ENCODE results near the gene CAPRIN2. TPM values are rescaled to one million over a fixed set of nuclear protein-coding genes. Genes with fewer than 3 reads are reported as not detected.

Gene CAPRIN2
- total RNA-seq, 6 experiments from 2014 or later: 5.7 to 11.5 (median 8.5) TPM

DNA sequence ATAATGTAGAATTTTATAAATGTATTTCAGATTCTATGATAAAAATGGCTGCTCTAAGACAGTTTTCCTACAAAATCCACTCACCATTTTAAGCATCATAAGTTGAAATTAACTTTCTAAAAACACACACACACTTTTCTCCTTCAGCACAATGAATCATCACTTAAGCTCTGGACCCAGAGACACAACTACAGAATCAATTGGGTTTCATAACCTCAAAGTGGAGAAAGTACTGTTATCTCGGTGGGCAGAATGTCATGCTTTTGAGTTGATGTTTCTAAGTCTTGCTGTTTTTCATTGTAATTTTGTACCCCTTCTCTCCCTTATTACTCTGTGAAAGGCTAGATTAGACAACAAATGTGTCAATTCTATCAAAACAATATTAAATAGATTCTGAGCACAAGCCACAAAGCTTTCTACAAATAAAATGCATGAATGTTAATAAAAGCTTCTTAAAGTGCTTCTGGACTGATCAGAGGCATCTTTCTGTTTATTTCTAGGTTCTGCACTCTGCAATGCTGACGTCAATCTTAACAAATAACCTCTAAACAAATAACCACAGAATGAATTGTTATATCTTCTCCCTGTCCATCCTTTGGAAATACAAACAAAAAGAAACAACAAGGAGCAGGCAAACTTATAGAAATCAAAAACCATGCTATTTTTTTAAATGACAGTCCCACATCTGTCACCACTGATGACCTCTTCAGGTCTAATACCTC lies 67.3 kb downstream of the CAPRIN2 start:
- Histone ChIP-seq H3K27ac (no peak overlapping the region), H3K4me1 (no peaks in the 10 kb centered on the region), H3K9me3 (no peaks in the 10 kb centered on the region), H3K27me3 (no peaks in the 10 kb centered on the region), H3K36me3 (no peaks in the 10 kb centered on the region), H3K4me3 (no peak overlapping the region)
- TF ChIP-seq, protein P1, sequence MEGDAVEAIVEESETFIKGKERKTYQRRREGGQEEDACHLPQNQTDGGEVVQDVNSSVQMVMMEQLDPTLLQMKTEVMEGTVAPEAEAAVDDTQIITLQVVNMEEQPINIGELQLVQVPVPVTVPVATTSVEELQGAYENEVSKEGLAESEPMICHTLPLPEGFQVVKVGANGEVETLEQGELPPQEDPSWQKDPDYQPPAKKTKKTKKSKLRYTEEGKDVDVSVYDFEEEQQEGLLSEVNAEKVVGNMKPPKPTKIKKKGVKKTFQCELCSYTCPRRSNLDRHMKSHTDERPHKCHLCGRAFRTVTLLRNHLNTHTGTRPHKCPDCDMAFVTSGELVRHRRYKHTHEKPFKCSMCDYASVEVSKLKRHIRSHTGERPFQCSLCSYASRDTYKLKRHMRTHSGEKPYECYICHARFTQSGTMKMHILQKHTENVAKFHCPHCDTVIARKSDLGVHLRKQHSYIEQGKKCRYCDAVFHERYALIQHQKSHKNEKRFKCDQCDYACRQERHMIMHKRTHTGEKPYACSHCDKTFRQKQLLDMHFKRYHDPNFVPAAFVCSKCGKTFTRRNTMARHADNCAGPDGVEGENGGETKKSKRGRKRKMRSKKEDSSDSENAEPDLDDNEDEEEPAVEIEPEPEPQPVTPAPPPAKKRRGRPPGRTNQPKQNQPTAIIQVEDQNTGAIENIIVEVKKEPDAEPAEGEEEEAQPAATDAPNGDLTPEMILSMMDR (IDR thresholded peaks at IDR 0.05): no peak
- TF ChIP-seq POLR2A (IDR thresholded peaks at IDR 0.05): no peak
- no peak for DNase-seq
- 67% methylated on average over 2 of the region's 2 CpGs for WGBS (ENCODE audit: insufficient coverage, low coverage, low lambda C conversion rate, missing lambda C conversion rate)
- intact Hi-C loops (cut with DNase I): no loop called here
- ATAC-seq: no peak

DNA sequence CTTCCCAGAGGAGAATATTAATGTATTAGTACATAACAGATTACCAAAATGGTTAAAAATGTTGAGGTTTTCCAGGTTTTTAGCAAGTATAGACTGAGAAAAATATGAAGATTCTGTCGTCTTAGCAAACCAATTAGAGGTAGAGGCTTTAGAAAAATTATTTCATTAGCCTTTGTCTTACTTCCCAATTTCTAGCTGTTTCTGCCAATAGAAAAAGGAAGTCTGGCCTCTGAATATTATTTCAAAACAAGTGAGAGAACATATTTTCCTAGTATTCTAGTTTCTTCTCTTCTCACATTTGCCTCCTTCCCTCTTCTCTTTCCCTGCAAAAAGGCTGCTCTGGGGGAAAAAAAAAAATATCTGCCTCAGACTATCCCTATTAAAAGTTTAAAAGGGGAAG lies 75.5 kb downstream of the CAPRIN2 start:
- H3K27ac ChIP-seq: no peak overlapping the region
- peaks cover 0 to 19% (median 7%) of the 10 kb centered on the region in 4 donors for H3K36me3 ChIP-seq
- no peaks in the 10 kb centered on the region for H3K4me1 ChIP-seq
- intact Hi-C loops (cut with DNase I): no loop called here
- 60% methylated on average over 1 of the region's 1 CpG for WGBS (ENCODE audit: insufficient coverage, low coverage, low lambda C conversion rate, missing lambda C conversion rate)
- H3K27me3 ChIP-seq: no peaks in the 10 kb centered on the region
- ATAC-seq (peak in 1 of 4 donors; percentile 17), DNase-seq (no peak)
- H3K9me3 ChIP-seq: no peaks in the 10 kb centered on the region
- TF ChIP-seq POLR2A (IDR thresholded peaks at IDR 0.05): no peak
- TF ChIP-seq, protein P1 (IDR thresholded peaks at IDR 0.05): no peak
- H3K4me3 ChIP-seq: no peak overlapping the region

DNA sequence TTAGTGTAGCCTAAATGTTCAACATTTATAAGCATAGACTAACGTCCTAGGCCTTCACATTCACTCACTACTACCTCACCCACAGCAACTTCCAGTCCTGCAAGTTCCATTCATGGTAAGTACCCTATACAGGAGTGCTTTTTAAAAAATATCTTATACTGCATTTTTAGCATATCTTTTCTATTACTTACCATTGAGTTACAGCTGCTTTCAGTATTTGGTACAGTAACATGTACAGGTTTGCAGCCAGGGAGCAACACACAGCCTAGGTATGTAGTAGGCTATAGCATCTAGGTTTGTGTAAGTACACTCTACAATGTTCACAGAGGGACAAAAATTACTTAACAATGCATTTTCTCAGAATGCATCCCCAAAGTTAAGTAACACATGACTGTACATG lies 76.5 kb downstream of the CAPRIN2 start:
- H3K4me1 ChIP-seq: no peaks in the 10 kb centered on the region
- intact Hi-C loops (cut with DNase I): no loop called here
- H3K4me3 ChIP-seq: no peak overlapping the region
- TF ChIP-seq POLR2A (IDR thresholded peaks at IDR 0.05): no peak
- TF ChIP-seq, protein P1 (IDR thresholded peaks at IDR 0.05): no peak
- H3K36me3 ChIP-seq: peaks cover 0 to 29% (median 8%) of the 10 kb centered on the region in 4 donors
- H3K27ac ChIP-seq: no peak overlapping the region
- ATAC-seq (no peak), DNase-seq (no peak)
- WGBS (ENCODE audit: insufficient coverage, low coverage, low lambda C conversion rate, missing lambda C conversion rate): 100% methylated on average over 1 of the region's 1 CpG
- H3K27me3 ChIP-seq: no peaks in the 10 kb centered on the region
- H3K9me3 ChIP-seq: no peaks in the 10 kb centered on the region

DNA sequence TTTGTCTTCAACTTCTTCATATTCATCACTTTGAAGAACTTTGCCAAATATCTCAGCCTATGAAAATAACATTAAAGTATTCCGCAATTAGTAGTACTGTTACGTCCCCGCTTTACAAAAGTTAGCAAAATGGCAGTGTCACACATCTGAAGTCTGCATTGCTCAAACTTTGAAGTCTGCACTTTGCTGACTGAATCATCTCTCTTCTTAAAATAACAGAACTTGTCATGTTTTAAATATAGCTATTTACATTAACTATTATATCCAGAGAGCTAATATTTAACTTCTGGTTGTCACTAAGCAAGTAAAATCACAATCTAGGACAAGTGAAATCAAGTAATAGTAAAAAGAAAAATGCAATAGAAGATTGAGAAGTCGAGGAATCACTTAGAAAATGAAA lies 93.5 kb downstream of the CAPRIN2 start:
- Histone ChIP-seq H3K9me3 (no peaks in the 10 kb centered on the region), H3K4me1 (no peaks in the 10 kb centered on the region), H3K27ac (no peak overlapping the region), H3K36me3 (peaks cover 0 to 27% (median 8%) of the 10 kb centered on the region in 4 donors), H3K27me3 (no peaks in the 10 kb centered on the region), H3K4me3 (no peak overlapping the region)
- 82% methylated on average over 4 of the region's 4 CpGs for WGBS (ENCODE audit: insufficient coverage, low coverage, low lambda C conversion rate, missing lambda C conversion rate)
- DNase-seq (no peak), ATAC-seq (no peak)
- TF ChIP-seq, protein P1 (IDR thresholded peaks at IDR 0.05): no peak
- TF ChIP-seq POLR2A (IDR thresholded peaks at IDR 0.05): no peak
- intact Hi-C loops (cut with DNase I): no loop called here

Other genes with a start within 250 kb of the CAPRIN2 start
- 10 to 100 TPM; 19.6 to 34.7 (median 25.5) TPM for gene IPO8, start 59.1 kb downstream of the CAPRIN2 start, total RNA-seq
- under 1 TPM; 0.31 to 1.00 (median 0.60) TPM for gene TSPAN11, start 171.8 kb upstream of the CAPRIN2 start, total RNA-seq